T-helper 22 cell (primary cell): ENCODE data around the gene FAM171A1.
"Not testable (repeated sequence)": the region's sequence is repeated elsewhere in the genome, so short reads cannot be mapped to it uniquely, and the experiment has no call there.

ENCODE experiments used
- DNase-seq: peaks from one replicate; pipeline ENCODE4 v3.0.0-alpha.2; 2020; ENCODE audit warnings: low read depth

FAM171A1 gene

DNA sequence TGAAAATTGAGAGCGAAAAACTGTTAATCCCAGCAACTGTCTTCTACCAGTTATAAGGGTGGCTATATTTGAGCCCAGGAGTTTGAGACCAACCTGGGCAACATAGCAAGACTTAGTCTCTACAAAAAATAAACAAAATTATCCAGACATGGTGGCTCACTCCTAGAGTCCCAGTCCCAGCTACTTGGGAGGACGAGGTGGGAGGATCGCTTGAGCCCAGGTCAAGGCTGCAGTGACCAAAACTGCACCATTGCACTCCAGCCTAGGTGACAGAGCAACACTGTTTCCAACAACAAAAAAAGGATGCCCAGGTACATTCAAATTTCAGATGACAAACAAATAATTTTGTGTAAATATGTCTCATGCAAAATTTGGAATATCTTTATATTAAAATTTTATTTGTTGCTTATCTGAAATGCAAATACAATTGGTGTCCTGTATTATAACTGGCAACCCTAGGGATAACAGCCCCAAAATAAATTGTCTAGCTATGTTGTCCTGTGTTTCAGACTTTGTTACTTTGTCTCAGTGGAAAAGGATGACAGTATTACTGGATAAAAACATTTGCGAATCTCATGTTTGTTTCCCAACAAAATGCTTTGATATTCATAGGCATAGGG is 26.7 kb downstream of the FAM171A1 start:
- no peak for DNase-seq

GRCh38 chr10:15342970-15343369 is 28.1 kb downstream of the FAM171A1 start:
- DNase-seq = no peak

GRCh38 chr10:15341502-15342128 is 29.5 kb downstream of the FAM171A1 start:
- DNase-seq = no peak

GRCh38 chr10:15339892-15340291 is 31.2 kb downstream of the FAM171A1 start:
- DNase-seq = no peak

GRCh38 chr10:15337441-15337923 is 33.6 kb downstream of the FAM171A1 start:
- DNase-seq = not testable (repeated sequence)

DNA sequence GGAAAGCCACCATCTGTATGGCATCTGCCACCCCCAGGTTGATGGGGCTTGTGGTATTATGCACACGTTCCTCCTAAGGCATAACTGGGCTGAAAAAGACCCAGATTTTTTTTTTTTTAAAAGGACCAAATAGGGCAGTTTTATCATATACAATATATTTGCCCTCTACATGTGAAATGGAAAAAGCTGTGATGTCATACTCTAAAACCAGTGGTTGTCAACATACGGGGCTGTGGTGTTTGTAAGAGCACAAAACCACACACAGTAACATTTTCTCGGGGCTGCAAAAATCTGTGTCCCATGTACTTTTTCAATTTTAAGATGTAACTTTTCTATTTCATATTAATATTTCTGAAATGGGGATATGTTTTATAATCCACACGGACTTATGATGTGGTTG is 34.9 kb downstream of the FAM171A1 start:
- DNase-seq = no peak

DNA sequence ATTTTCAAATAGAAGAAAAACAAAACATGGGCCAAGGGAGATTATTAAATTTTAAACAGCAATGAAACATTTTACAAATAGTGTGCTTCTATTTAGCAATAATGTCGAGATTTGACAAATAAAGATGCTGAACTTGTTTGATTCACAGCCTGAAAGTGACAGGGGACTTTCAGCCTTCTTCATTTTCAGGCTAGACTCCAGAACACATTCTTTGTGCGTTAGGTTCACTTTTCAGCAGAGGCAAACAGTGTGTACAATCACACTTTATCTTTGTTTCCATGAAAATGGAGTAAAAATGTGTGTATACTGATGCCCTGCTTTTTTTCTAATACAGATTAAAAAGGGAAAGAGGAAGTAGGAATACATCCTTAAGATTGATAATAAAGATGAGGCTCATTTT is 35.6 kb downstream of the FAM171A1 start:
- no peak for DNase-seq

DNA sequence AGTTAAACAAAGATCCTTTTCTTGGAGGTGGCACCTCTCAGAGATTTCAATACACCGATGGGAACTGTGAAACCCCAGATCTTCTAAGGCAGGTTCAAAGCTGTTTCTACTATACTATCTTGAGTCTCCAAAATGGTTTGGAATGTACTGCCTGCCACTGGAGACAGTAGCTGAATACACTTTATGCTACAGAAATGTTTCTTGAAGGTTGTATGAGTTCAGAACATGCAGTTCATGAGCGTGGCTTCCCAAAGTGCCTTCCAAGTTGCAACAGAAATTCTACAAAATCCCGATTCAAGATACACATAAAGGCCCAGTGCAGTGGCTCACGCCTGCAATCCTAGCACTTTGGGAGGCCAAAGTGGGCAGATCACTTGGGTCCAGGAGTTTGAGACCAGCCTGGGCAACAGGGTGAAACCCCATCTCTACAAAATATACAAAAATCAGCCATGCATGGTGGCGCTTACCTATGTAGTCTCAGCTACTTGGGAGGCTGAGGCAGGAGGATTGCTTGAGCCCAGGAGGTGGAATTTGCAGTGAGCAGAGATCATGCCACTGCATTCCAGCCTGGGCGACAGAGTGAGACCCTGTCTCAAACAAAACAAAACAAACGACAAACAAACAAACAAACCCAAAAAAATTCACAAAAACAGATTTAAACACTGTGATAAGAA is 36.3 kb downstream of the FAM171A1 start:
- DNase-seq = no peak

DNA sequence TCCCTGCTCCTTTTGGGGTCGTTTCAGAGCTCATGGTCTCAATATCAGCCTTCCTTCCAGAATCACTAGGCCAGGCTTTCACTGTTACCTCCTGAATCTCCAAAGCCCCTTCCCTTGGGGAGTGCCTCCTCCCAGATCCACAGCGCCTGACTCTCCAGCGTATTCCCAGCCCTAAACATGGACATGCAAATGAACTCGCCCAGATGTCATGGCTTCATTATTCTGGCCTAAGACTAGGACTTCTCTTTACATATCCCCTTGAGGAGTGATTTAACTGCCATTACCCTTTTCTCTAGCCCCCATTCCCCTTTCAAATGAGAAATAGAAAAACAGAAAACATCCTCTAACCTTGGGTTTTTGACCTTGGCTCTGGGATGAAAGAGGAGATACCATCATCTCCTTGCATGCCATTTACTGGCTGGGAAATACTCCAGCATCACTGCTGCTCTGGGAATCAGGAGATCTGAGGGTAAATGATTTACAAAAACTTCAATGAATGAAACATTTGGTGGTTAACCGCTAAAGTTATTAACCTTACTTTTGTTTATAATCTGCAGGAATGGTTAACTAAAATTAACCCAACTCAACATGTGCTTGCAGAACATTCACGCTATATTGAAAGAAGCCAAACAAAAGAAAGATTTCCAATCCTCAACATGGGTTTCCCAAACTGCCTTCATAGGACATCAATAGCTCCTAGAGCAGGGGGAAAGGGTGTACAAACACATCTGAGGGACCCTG is 37.0 kb downstream of the FAM171A1 start:
- no peak for DNase-seq

DNA sequence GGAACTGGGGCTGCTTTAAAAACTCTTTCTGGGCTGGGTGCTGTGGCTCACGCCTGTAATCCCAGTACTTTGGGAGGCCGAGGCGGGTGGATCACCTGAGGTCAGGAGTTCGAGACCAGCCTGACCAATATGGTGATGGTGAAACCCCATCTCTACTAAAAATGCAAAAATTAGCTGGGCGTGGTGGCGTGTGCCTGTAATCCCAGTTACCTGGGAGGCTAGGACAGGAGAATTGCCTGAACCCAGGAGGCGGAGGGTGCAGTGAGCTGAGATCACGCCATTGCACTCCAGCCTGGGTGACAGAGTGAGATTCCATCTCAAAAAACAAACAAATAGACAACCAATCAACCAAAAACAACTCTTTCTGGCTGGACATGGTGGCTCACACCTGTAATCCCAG is 37.9 kb downstream of the FAM171A1 start:
- DNase-seq = not testable (repeated sequence)

DNA sequence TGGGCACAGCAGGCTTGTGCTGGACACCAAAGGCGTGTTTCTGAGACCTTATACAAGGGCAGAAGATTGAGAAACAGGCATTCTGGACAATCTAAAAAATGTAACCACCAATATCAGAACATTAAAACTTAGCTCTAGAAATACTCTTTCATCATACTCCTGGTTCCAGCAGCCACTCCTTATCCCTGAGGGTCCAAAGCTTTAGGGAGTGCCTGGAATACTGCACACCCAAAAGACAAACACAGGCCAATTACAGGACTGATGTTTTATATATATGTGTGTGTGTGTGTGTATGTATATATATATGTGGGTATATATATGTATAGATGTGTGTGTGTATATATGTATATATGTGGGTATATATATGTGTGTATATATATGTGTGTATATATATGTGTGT is 39.6 kb downstream of the FAM171A1 start:
- no peak for DNase-seq

DNA sequence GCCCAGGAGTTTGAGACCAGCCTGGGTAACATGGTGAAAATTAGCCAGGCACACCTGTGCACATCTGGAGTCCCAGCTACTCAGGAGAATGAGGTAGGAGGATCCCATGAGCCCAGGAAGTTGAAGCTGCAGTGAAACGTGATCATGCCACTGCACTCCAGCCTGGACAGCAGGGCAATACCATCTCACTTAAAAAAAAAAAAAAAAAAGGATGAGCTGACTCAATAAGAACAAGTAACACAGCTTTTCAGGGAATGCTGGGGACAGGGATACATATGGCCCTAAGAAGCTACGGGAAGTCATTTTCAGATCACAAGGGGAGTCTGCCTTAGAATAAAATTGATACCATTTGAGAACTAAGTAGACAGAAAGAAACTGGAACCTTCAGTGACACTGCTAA is 41.7 kb downstream of the FAM171A1 start:
- no peak for DNase-seq

DNA sequence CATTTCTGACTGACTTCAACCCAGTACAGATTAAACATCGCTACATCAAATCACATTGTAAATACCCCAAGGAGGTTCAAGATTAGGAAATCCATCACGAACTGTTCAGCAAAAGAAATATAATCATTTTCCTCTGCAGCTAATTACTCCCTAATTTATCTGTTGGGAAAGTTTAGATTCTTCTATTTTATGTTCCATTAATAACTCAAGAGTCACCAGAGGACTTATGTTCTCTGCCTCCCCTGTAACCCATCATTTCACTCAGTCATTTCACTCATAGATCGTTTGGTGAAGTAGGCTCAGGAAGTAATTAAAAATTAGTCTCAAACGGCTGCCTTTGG is 45.2 kb downstream of the FAM171A1 start:
- no peak for DNase-seq

DNA sequence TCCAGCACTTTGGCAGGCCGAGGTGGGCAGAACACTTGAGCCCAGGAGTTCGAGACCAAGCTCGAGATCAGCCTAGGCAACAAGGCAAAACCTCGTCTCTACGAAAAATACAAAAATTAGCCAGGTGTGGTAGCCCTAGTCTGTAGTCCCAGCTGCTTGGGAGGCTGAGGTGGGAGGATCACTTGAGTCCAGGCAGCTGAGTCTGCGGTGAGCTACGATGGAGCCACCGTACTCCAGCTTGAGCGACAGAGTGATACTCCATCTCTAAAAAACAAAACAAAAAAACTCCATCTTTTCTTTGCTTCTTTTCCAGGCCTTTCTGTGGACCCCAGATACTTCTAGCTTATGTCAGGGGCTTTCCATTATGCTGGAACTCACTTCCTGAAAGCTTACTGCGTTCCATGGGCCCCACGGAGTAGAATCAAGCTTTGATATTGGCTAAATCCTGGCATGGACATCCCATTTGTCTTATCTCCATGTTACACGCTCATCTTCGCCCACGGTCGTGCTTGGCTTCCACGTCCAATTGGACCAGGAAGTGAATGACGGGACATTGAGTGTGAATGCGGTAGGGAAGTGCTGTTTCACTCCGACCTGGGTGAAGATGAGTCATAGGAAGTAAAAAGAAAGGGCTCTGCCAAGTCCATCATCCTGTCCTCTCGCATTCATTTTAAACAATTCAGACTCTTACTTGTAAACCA is 45.7 kb downstream of the FAM171A1 start:
- no peak for DNase-seq

DNA sequence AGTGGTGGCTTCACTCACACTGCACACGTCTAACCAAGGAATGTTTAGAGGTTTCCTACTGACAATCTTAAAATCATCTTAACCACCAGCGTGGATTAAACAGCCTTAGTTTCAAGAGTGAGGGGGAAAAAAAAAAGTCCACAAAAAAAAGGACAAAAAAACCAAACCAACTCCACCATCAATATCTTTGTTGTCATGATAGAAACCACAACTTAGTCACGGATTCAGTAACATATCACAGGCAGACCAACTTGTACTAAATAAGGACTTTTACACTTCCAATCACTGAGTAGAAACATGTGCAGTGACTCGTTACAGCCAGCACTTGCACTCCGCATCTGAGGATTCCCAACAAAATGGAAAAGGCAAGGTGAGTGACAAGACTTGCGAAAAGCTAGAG is 46.5 kb downstream of the FAM171A1 start:
- DNase-seq = no peak

GRCh38 chr10:15324113-15324512 is 47.0 kb downstream of the FAM171A1 start:
- no peak for DNase-seq

DNA sequence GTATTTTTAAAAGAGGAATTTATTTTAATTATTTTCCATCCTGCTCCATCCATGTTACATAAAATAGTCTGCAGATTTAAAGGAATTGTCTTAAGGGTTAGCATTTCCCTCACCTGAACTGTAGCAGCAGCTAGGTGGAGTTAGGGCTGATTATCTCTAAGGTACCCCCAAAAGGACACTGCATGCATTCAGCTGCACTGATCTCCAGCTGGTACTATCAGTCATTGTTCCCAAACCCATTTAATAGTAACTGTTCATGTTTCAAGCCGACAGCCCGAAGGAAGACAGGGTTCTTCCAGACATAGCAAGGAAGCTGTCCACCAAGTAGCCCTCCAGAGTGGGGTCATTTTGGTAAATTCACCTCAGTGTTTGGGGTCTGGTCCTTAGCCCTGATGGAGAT is 48.7 kb downstream of the FAM171A1 start:
- DNase-seq = no peak

DNA sequence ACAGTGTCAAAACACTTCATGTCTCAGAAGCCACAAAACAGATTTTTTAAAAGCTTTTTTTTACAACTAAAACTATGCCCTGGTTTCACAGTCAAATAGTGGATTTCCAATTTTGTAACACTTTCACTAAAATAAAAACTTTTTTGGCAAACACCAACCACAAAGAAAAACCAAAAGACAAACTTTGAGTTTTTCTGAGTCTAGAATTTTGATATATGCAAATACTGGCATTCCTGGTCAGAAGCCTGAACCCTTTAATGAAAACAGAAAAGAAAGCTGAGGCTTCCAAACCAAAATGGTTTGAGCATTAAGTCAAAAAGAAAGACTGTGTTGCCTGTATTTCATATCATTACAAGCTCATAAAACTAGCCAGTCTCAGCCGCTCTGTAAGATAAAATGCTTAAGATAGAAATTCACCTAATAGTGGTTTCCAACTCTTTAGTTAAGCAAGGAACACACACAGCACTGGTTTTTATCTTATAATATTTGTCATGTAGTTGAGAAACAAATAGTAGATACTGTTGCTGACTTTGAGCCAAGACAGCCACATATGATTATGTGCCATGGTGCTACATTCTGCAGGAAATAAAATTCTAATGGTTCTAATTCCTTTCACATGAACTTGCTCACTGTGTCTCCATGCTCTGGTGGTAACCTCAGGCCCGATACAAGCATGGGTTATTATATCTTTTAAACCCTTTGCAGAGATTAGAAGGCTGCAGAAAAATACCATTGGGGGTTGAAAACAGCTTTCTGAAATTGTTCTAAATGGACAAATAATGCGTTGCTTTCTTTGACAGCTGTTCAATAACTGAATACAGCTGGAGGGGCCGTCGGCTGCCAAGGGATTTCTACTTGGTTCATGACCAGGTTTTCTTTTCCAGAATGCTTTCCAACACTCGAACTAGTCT is 49.4 kb downstream of the FAM171A1 start:
- DNase-seq = no peak

- no peak for DNase-seq
Measured at GRCh38 chr10:15320522-15321203, 50.4 kb downstream of the FAM171A1 start.

DNA sequence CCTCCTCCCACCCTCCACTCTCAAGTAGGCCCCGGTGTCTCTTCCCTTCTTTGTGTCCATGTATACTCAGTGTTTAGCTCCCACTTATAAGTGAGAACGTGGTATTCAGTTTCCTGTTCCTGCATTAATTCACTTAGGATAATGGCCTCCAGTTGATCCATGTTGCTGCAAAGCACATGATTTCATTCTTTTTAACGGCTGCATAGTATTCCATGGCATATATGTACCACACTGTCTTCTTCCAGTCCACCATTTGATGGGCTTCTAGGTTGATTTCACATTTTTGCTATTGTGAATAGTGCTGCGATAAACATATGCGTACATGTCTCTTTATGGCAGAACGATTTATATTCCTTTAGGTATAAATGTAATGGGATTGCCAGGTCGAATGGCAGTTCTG is 51.0 kb downstream of the FAM171A1 start:
- no peak for DNase-seq
